SK-N-SH (cell line): Measurements from ENCODE around the gene FASTK. TPM values are rescaled to one million over a fixed set of nuclear protein-coding genes. Genes with fewer than 3 reads are reported as not detected.

Experiments
- CTCF ChIA-PET: fragments of 300-600, 350-600 bp; formaldehyde crosslinking; extraction: SDS; loops from one replicate; lab custom pipeline; 2021; lab: Yijun Ruan, JAX
- POLR2A ChIA-PET: fragments of 350-600 bp; sonication (Branson Sonifier 250); formaldehyde crosslinking; extraction: SDS; loops from one replicate; lab custom pipeline; 2020; ENCODE audit warnings: antibody characterized with exemption, inconsistent platforms; lab: Yijun Ruan, JAX
- DNase-seq: peaks from one replicate; pipeline ENCODE4 v3.0.0; 2012
- H2AFZ ChIP-seq: fragments of 200-600 bp; sonication (generic); 2 replicates; pipeline ENCODE4 v1.8.1; 2016; ENCODE audit warnings: antibody characterized with exemption, mild to moderate bottlenecking, low read depth
- H3F3A ChIP-seq: fragments of 200-600 bp; sonication (generic); replicated peaks from 2 replicates; pipeline ENCODE3; 2016; ENCODE audit warnings: antibody characterized with exemption, mild to moderate bottlenecking; ENCODE audit not compliant: insufficient read depth
- H3K27ac ChIP-seq, 2 experiments: fragments of 200-500 bp in 1 of 2; fragments of 200-600 bp in 1 of 2; sonication (Bioruptor generic) in 1 of 2; sonication (generic), shearing (Covaris generic) in 1 of 2; 2 replicates each; pipeline versions ENCODE4 v1.5.1 to v1.6.1; 2014 to 2016; ENCODE audit warnings: low read depth in 2 of 2, inconsistent platforms in 1 of 2, low read length in 1 of 2, mild to moderate bottlenecking in 1 of 2, mixed read lengths in 1 of 2
- H3K27me3 ChIP-seq: fragments of 200-600 bp; sonication (generic), shearing (Covaris generic); 2 replicates; pipeline ENCODE4 v1.6.1; 2016; ENCODE audit warnings: mixed run types; ENCODE audit not compliant: insufficient read depth
- H3K36me3 ChIP-seq, 2 experiments: fragments of 200-500 bp in 1 of 2; fragments of 200-600 bp in 1 of 2; sonication (Bioruptor generic) in 1 of 2; sonication (generic) in 1 of 2; replicated peaks in 1 of 2; 2 replicates each; pipeline versions ENCODE3 to v1.5.1; 2014 to 2016; ENCODE audit warnings: low read length in 1 of 2, mild to moderate bottlenecking in 1 of 2; ENCODE audit not compliant: insufficient read depth in 2 of 2, control insufficient read depth in 1 of 2
- H3K4me1 ChIP-seq, 2 experiments: fragments of 200-500 bp in 1 of 2; fragments of 200-600 bp in 1 of 2; sonication (Bioruptor generic) in 1 of 2; sonication (generic), shearing (Covaris generic) in 1 of 2; 2 replicates each; pipeline versions ENCODE4 v1.5.1 to v1.6.1; 2014 to 2016; ENCODE audit warnings: low read depth in 1 of 2, low read length in 1 of 2, mixed run types in 1 of 2; ENCODE audit not compliant: insufficient read depth in 2 of 2, control insufficient read depth in 1 of 2
- H3K4me2 ChIP-seq: fragments of 200-600 bp; sonication (generic), shearing (Covaris generic); 2 replicates; pipeline ENCODE4 v1.6.1; 2017; ENCODE audit warnings: mixed run types
- H3K4me3 ChIP-seq, 2 experiments: fragments of 200-500 bp in 1 of 2; fragments of 200-600 bp in 1 of 2; sonication (Bioruptor generic) in 1 of 2; sonication (generic), shearing (Covaris generic) in 1 of 2; 2 replicates each; pipeline versions ENCODE4 v1.5.1 to v1.8.1; 2014 to 2016; ENCODE audit warnings: low read depth in 2 of 2, inconsistent platforms in 1 of 2, low read length in 1 of 2, mild to moderate bottlenecking in 1 of 2, mixed read lengths in 1 of 2, moderate library complexity in 1 of 2
- H3K79me2 ChIP-seq: fragments of 200-600 bp; sonication (generic); 2 replicates; pipeline ENCODE4 v1.8.1; 2017; ENCODE audit warnings: mild to moderate bottlenecking; ENCODE audit not compliant: insufficient read depth
- H3K9ac ChIP-seq: fragments of 200-600 bp; sonication (generic); 2 replicates; pipeline ENCODE4 v1.6.1; 2017; ENCODE audit warnings: mixed run types
- H3K9me2 ChIP-seq: fragments of 200-600 bp; sonication (generic); 2 replicates; pipeline ENCODE4 v1.6.1; 2017; ENCODE audit warnings: mixed run types
- H3K9me3 ChIP-seq: fragments of 200-600 bp; sonication (generic); 2 replicates; pipeline ENCODE4 v1.6.1; 2017; ENCODE audit warnings: mixed run types, mild to moderate bottlenecking, moderate library complexity
- H4K20me1 ChIP-seq: fragments of 200-600 bp; sonication (generic); 2 replicates; pipeline ENCODE4 v1.6.1; 2017; ENCODE audit warnings: mild to moderate bottlenecking, mixed run types; ENCODE audit not compliant: insufficient read depth
- ELF1 ChIP-seq: IDR thresholded peaks from 2 replicates; pipeline ENCODE4 v1.4.0; 2012
- FOSL2 ChIP-seq: IDR thresholded peaks from 2 replicates; pipeline ENCODE4 v1.4.0; 2012; ENCODE audit warnings: low read depth, mild to moderate bottlenecking, moderate library complexity, borderline replicate concordance
- MAX ChIP-seq: IDR thresholded peaks from 2 replicates; pipeline ENCODE4 v1.4.0; 2012; ENCODE audit warnings: low read depth
- NFIC ChIP-seq: IDR thresholded peaks from 2 replicates; pipeline ENCODE4 v1.4.0; 2012; ENCODE audit warnings: borderline replicate concordance
- NRF1 ChIP-seq: IDR thresholded peaks from 2 replicates; pipeline ENCODE4 v1.6.1; 2012; ENCODE audit warnings: low read depth, mild to moderate bottlenecking, low read length
- POLR2AphosphoS5 ChIP-seq: IDR thresholded peaks from 2 replicates; pipeline ENCODE4 v1.6.1; 2012; ENCODE audit warnings: low read depth, low read length
- SIN3A ChIP-seq: IDR thresholded peaks from 2 replicates; pipeline ENCODE4 v1.6.1; 2012; ENCODE audit warnings: low read depth, mild to moderate bottlenecking, low read length, moderate library complexity, borderline replicate concordance
- TAF1 ChIP-seq: IDR thresholded peaks from 2 replicates; pipeline ENCODE4 v1.6.1; 2012; ENCODE audit warnings: low read depth, mild to moderate bottlenecking, low read length, moderate library complexity, borderline replicate concordance
- TCF12 ChIP-seq: IDR thresholded peaks from 2 replicates; pipeline ENCODE4 v1.4.0; 2012
- TEAD4 ChIP-seq: IDR thresholded peaks from 2 replicates; pipeline ENCODE4 v1.4.0; 2012; ENCODE audit warnings: mild to moderate bottlenecking, borderline replicate concordance; ENCODE audit not compliant: insufficient read depth
- USF1 ChIP-seq: IDR thresholded peaks from 2 replicates; pipeline ENCODE4 v1.4.0; 2012; ENCODE audit warnings: low read depth, borderline replicate concordance
- USF2 ChIP-seq: fragments of 150-350 bp; IDR thresholded peaks from 2 replicates; pipeline ENCODE4 v1.6.1; 2017; ENCODE audit warnings: antibody characterized with exemption, low read length, low read depth, borderline replicate concordance
- YY1 ChIP-seq: IDR thresholded peaks from 2 replicates; pipeline ENCODE4 v1.4.0; 2012; ENCODE audit warnings: low read depth, mild to moderate bottlenecking
- WGBS: methylation state at CpG from one replicate; pipeline ENCODE4 v1.1.6; 2017; ENCODE audit warnings: low lambda C conversion rate; 5-methylcytosine and 5-hydroxymethylcytosine counted together
- polyA plus RNA-seq, 3 experiments: library from polyadenylated mRNA; depleted of rRNA; stranded (reverse); fragments of >200 nt; gene quantifications; 2 replicates each; pipeline ENCODE4 v1.2.3, GENCODE V29; 2012

Gene FASTK
- polyA plus RNA-seq, 1 of the 3 experiments (the other 2 are of a cell fraction): 125 TPM

GRCh38 chr7:151045967-151046366 is 34.6 kb downstream of the FASTK start:
- 92% methylated on average over 9 of the region's 9 CpGs for WGBS
- Histone ChIP-seq H3K4me2 (no peak overlapping the region), H3F3A (peaks cover 14% of the 10 kb centered on the region), H3K27me3 (no peaks in the 10 kb centered on the region), H3K4me1 (peaks cover 13 to 39% of the 10 kb centered on the region in 2 experiments), H3K9me3 (no peaks in the 10 kb centered on the region), H4K20me1 (no peaks in the 10 kb centered on the region), H3K36me3 (peaks cover 4 to 20% of the 10 kb centered on the region in 2 experiments), H3K9me2 (no peaks in the 10 kb centered on the region), H3K27ac (peak overlapping the region in 1 of 2 experiments; percentile 78; a peak in 1 of 4 replicates), H2AFZ (no peak overlapping the region), H3K9ac (no peak overlapping the region), H3K79me2 (no peaks in the 10 kb centered on the region), H3K4me3 (no peak overlapping the region)
- no peak for DNase-seq
- ChIA-PET POLR2A (no interaction called here), CTCF (interaction anchor here (0.7 to 3.7 kb wide), 8 partner anchors 11 to 80 kb away, joined by 3 to 21 read pairs (median 4); partner anchors contain the start of genes CDK5 and SLC4A2)
- no peak for TF ChIP-seq MAX
- no peak for TF ChIP-seq USF2
- TF ChIP-seq POLR2AphosphoS5: peak; percentile 26; the same call in 1 of the 2 replicates

GRCh38 chr7:151045262-151045661 is 35.3 kb downstream of the FASTK start:
- peaks cover 4 to 20% of the 10 kb centered on the region in 2 experiments for H3K36me3 ChIP-seq
- H3K9me2 ChIP-seq: no peaks in the 10 kb centered on the region
- POLR2A ChIA-PET: interaction anchor here (0.7 to 0.9 kb wide), 2 partner anchors 11 to 21 kb away, joined by 3 read pairs; no protein-coding TSS in a partner anchor
- no peaks in the 10 kb centered on the region for H3K9me3 ChIP-seq
- H3K27ac ChIP-seq: peak overlapping the region in 1 of 2 experiments; percentile 78; a peak in 1 of 4 replicates
- CTCF ChIA-PET: interaction anchor here (1.4 to 3.7 kb wide), 3 partner anchors 16 to 67 kb away, joined by 3 to 21 read pairs (median 3); partner anchors contain the start of gene ABCB8
- H3K79me2 ChIP-seq: no peaks in the 10 kb centered on the region
- no peak overlapping the region for H3K9ac ChIP-seq
- peaks cover 14% of the 10 kb centered on the region for H3F3A ChIP-seq
- no peak for TF ChIP-seq POLR2AphosphoS5
- no peak for TF ChIP-seq ELF1
- no peak for TF ChIP-seq USF1
- no peak for TF ChIP-seq NFIC
- no peak for TF ChIP-seq FOSL2
- TF ChIP-seq TAF1: no peak
- TF ChIP-seq SIN3A: no peak
- TF ChIP-seq NRF1: no peak
- TF ChIP-seq TEAD4: no peak
- TF ChIP-seq YY1: no peak
- no peak for TF ChIP-seq TCF12
- H3K4me3 ChIP-seq: no peak overlapping the region
- no peaks in the 10 kb centered on the region for H4K20me1 ChIP-seq
- no peak overlapping the region for H2AFZ ChIP-seq
- H3K4me2 ChIP-seq: no peak overlapping the region
- no peaks in the 10 kb centered on the region for H3K27me3 ChIP-seq
- H3K4me1 ChIP-seq: peaks cover 16 to 43% of the 10 kb centered on the region in 2 experiments
- no peak for DNase-seq
- WGBS: 84% methylated on average over 7 of the region's 11 CpGs
